NCI-H2227 (cell line): ENCODE measurements around the gene GBE1.
A peak's percentile ranks its signal among the peaks of the same experiment; 100 is the strongest.
"Not testable (repeated sequence)": the region's sequence is repeated elsewhere in the genome, so short reads cannot be mapped to it uniquely, and the experiment has no call there.

ENCODE experiments used
- DNase-seq: peaks from one replicate; lab custom pipeline; 2025; ENCODE audit not compliant: unreplicated experiment; lab: John Stamatoyannopoulos, UW

GBE1 gene

DNA sequence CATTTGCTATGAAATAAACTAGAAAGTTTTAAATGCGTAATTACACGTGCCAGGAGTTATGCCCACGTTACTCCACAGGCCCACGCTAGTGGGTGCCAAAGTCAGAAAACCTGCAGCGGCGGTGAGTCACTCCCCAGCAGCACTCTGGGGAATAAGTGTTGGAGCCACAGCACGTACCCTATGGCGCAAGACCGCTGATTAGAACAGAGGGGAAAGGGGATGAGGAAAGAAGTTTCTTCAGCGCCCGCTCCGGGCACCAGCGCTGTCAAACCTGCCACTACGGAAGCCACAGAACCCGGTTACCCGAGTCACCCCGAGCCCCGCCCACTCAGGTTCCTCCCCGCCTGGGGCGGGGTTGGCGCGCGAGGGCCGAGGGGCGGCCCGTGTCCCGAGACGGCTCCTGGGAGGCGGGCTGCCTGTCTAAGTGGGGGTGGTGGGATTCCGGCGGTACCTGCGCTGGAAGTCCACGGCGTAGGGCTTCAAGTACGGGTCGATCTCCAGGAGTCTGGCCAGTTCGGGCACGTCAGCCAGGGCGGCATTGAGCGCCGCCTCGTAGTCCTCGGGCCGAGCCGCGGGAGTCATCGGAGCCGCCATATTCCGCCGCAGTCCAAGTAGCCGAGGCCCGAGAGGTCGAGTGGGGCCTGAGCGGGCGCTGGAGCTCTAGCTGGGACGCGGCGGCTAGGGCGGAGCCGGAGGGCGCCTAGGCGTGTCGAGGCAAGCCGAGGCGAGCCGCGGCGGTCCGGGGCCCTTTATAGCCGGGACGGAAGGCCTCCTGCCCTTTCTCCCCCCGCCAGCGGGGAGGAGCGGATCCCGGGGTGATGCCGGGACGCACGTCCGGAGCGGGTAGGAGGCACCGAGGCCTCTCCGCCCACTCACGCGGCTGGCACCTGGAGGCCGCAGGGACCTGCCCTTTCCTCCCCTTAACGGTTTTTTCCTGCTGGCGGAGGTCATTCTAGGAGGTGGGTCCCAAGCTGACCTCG, at the start of gene GBE1:
TSS of gene GBE1 (minus strand) at position 722 of the 980 bp plus-strand sequence. CDS start at position 594, 128 bp downstream.
- peak; percentile 89 for DNase-seq

- no peak for DNase-seq
These were observed 47.5 kb upstream of the GBE1 start for GRCh38 chr3:81808900-81809299.

DNA sequence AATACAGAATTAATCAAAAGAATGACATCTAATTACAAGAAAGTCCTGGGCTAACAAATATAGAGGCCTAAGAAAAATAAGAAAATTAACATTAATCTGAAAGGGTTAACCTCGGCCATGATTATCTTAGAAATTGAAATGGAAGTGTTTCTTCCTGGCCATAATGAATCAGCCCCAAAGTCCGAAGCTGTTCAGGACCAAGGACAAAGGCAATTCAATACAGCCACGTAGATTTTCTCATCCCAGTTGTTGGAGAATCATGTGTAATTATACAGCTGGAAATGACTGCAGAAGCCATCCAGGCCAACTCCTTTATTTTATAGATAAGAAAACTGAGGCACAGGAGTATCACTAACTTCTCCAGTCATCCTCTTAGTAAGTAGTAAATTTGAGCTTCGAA, 38.0 kb upstream of the GBE1 start:
- no peak for DNase-seq

- DNase-seq: no peak
These were observed 32.0 kb upstream of the GBE1 start for GRCh38 chr3:81793410-81793809.

DNA sequence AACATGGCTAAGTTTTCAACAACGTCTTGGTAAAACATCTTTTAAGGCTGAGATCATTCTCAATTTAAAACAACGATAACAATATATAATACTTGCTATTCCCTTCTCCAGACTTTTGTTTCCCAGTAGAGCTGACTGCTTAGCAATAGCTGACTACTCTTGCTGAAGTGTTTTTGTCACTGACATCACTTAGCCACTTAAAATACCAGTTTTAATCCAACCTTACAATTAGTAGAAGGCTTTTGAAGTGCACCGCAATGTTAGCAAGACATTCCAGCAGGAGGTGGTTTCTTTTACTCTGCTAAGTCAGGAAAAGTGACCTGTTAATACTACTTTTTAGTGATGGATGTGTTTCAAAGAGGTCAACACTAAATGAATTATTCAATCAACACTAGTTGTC, 28.7 kb upstream of the GBE1 start:
- peak; percentile 1 for DNase-seq

- no peak for DNase-seq
These were observed 28.2 kb upstream of the GBE1 start for GRCh38 chr3:81789691-81790090.

DNA sequence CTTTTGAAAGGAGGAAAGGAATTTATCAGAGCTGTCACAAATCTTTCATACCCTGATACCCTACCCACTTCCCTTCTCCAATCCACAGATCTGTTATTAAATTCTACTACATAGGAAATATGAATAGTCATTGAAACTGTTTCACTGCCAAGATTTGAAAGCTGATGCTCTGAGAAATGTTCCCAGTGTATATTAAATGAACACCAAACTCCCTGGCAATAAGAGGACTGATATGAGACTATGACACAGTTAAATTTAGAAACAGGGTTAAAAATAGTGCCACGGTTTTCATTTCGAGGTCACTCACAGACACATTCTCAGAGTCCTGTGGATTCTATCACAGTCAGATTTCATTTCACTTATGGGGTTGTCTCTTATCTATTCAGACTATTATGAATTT, 27.2 kb upstream of the GBE1 start:
- no peak for DNase-seq

DNA sequence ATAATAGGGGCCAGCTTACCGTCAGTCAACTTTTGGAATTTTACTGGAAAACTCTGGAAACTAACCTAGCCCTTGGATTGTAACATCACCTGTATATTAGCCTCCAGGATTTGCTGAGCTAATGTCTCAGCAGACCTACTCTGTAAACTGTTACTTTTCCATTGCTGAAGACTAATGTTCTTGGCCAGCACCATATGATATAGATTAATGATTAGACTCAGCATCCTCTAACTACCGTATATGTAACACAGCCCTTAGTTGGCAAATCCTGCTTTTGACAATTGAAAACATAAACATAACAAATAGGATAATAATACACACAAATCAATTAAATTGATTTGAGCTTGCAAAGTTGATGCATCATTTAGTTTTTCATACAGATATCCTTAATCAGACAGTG, 26.6 kb upstream of the GBE1 start:
- no peak for DNase-seq

DNA sequence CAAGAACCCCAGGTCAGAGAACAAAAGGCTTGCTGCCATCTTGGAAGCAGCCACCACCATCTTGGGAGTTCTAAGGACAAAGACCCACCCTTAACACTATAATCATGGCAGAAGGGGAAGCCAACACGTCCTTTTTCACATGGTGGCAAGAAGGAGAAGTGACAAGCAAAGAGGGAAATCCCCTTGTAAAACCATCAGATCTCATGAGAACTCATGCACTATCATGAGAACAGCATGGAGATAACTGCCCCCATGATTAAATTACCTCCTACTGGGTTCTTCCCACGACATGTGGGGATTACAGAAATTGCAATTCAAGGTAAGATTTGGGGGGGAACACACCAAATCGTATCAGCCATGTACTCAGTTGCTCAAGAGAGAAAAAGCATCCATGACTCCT, 21.1 kb upstream of the GBE1 start:
- DNase-seq: no peak

DNA sequence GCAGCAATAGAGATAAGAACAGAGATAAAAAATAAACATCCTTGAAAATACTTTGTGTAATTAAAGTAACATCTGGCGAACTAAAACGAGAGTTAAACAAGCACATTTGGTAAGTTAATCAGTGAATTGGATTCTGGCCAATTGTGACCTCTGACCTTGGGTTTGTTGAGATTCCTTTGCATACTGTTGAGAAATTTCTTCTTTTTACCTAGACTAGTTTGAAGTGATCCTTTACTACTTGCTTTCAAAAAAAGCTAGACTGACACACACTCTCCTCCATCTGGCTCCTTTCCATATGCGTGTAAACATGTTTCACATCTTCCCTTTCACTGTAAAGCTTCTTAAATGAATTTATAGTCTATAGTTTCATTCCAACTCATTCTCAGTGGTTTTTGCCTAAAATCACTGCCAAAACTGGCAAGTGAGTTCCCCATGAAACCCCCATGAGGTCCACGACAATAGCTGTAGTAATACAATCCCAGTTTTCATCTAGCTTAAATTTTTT, 17.3 kb upstream of the GBE1 start:
- no peak for DNase-seq

DNA sequence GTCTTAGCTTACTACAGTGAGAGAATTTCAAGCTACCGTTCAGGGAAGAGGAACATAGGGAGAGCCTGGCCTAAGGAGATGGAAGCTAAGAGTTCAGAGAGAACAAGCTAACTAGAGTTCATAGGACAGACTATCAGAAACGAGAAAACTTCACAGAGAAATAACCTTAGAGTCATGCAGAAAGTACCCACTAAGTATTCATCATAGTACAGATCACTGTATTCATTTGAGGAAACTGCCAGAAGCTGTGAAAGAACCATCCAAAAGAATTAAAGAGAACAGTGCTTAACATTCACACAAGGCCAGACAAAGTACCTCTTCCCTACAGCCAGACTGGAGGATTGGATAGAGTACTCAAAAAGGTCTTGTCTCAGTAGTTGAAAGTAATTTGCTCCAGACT, 15.2 kb upstream of the GBE1 start:
- no peak for DNase-seq

- DNase-seq: no peak
These were observed 9.3 kb upstream of the GBE1 start for GRCh38 chr3:81770710-81771109.

GRCh38 chr3:81769299-81769698, 7.9 kb upstream of the GBE1 start:
- no peak for DNase-seq

- DNase-seq: not testable (repeated sequence)
These were observed 5.9 kb upstream of the GBE1 start for GRCh38 chr3:81767250-81767859.

- no peak for DNase-seq
These were observed 4.0 kb upstream of the GBE1 start for GRCh38 chr3:81765400-81765799.

DNA sequence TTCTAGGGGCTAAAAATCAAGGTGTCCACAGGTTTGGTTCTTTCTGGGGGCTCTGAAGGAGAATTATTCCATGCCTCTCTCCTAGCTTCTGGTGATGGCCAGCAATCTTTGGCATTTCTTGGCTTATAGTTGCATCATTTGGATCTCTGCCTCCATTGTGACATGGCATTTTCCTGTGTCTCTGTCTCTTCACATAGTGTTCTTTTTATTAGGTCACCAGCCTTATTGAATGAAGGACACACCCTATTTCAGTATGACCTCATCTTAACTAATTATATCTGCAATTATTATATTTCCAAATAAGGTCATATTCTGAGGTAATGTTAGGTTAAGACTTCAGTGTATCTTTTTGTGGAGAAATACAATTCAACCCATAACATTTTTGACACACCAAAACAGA, 3.2 kb upstream of the GBE1 start:
- no peak for DNase-seq

DNA sequence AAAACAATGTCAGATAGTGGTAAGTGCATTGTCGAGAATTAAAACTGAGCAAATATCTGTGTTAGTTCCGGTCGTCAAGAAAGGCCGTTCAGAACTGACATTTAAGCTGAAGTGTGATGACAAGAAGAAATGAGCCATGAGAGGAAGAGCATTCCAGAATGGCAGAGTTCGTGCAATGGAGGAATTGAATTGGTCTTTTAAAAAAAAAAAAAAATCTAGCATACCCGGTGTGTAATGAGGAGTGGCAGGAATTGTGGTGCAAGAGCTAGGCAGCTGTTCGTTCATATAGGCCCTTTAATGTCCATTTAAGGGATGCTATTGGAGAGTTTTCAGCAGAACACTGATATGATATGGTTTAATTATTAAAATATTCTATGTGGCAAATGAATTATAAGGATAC, 2.6 kb upstream of the GBE1 start:
- DNase-seq: no peak

DNA sequence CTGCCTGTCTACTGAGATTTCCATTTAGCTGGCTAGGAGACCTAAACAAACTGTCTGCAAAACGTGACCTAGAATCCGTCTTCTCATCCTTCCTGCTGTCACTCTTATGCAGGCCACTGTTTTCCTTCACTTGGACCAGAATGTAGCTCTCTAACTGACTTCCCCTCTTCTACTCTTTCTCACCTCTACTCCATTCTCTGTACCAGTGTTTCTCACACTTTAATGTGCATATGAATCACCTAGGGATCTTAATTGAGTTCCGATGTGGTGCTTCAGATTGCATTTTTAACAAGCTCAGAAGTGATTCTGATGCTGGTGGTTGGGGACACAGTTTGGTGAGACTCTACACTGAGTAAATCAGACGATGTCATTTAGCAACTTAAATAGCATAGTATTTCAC, 1.6 kb upstream of the GBE1 start:
- no peak for DNase-seq

GRCh38 chr3:81761904-81762580, 597 bp upstream of the GBE1 start:
- no peak for DNase-seq

GRCh38 chr3:81760215-81760614, 1.2 kb downstream of the GBE1 start:
- no peak for DNase-seq

GRCh38 chr3:81758771-81759170, 2.7 kb downstream of the GBE1 start:
- DNase-seq: not testable (repeated sequence)

DNA sequence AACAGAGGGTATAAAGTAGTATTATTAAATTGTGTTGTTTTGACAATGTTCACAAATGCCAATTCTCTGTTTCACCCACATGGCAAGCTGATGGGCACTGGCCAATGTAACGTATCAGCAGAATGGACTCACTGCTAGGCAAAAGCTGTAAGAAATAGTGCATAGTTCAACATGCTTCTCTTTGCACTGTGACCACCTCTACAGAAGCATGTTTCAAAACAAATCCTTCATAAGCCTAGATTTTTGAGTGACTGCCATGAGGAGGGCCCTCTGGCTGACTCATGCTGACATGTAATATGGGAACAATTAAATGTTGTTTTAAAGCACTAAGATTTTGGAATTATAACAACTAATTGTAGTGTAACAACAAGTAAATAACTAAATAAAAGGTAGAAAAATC, 3.2 kb downstream of the GBE1 start:
- no peak for DNase-seq
